HG03159 (cell line): ENCODE results near the gene NMNAT3.
"Not testable (repeated sequence)": the region's sequence is repeated elsewhere in the genome, so short reads cannot be mapped to it uniquely, and the experiment has no call there.

Source experiments
- ATAC-seq: cut with Tn5 transposase; IDR thresholded peaks from one replicate; pipeline ENCODE4 v1.9.1; 2021; ENCODE audit warnings: mild to moderate bottlenecking, moderate library complexity; ENCODE audit not compliant: unreplicated experiment

Gene NMNAT3

GRCh38 chr3:139639662-139640061 is 38.1 kb downstream of the NMNAT3 start:
- ATAC-seq, result no peak

GRCh38 chr3:139638518-139638917 is 39.3 kb downstream of the NMNAT3 start:
- no peak for ATAC-seq

- no peak for ATAC-seq
Observed at GRCh38 chr3:139636511-139636910, 41.3 kb downstream of the NMNAT3 start.

GRCh38 chr3:139634111-139634635 is 43.6 kb downstream of the NMNAT3 start:
- ATAC-seq, result no peak

- ATAC-seq, result no peak
Observed at GRCh38 chr3:139633511-139633910, 44.3 kb downstream of the NMNAT3 start.

GRCh38 chr3:139630542-139630941 is 47.2 kb downstream of the NMNAT3 start:
- no peak for ATAC-seq

GRCh38 chr3:139629033-139629432 is 48.7 kb downstream of the NMNAT3 start:
- peak; percentile 90 for ATAC-seq

GRCh38 chr3:139627759-139628158 is 50.0 kb downstream of the NMNAT3 start:
- no peak for ATAC-seq

- ATAC-seq, result no peak
Observed at GRCh38 chr3:139620438-139620837, 57.3 kb downstream of the NMNAT3 start.

GRCh38 chr3:139619484-139619883 is 58.3 kb downstream of the NMNAT3 start:
- no peak for ATAC-seq

- no peak for ATAC-seq
Observed at GRCh38 chr3:139617672-139618268, 60.0 kb downstream of the NMNAT3 start.

GRCh38 chr3:139611528-139611927 is 66.2 kb downstream of the NMNAT3 start:
- ATAC-seq, result no peak

GRCh38 chr3:139610886-139611285 is 66.9 kb downstream of the NMNAT3 start:
- ATAC-seq, result no peak

GRCh38 chr3:139608924-139609323 is 68.8 kb downstream of the NMNAT3 start:
- no peak for ATAC-seq

- no peak for ATAC-seq
Observed at GRCh38 chr3:139608108-139608380, 69.7 kb downstream of the NMNAT3 start.

GRCh38 chr3:139607257-139608107 is 70.3 kb downstream of the NMNAT3 start:
- no peak for ATAC-seq

GRCh38 chr3:139602003-139602402 is 75.8 kb downstream of the NMNAT3 start:
- ATAC-seq, result no peak

- no peak for ATAC-seq
Observed at GRCh38 chr3:139601191-139601961, 76.4 kb downstream of the NMNAT3 start.

GRCh38 chr3:139597947-139598346 is 79.8 kb downstream of the NMNAT3 start:
- no peak for ATAC-seq

GRCh38 chr3:139591186-139591585 is 86.6 kb downstream of the NMNAT3 start:
- not testable (repeated sequence) for ATAC-seq

- no peak for ATAC-seq
Observed at GRCh38 chr3:139588450-139588849, 89.3 kb downstream of the NMNAT3 start.

- ATAC-seq, result no peak
Observed at GRCh38 chr3:139587797-139588196, 90.0 kb downstream of the NMNAT3 start.
